ENCODE measurements around the gene BACH2. TPM values are rescaled to one million over a fixed set of nuclear protein-coding genes. Genes with fewer than 3 reads are reported as not detected.
A peak's percentile ranks its signal among the peaks of the same experiment; 100 is the strongest.

Gene BACH2
- total and polyA plus RNA-seq, 7 experiments from 2014 or later, result 24.8 to 193 (median 117) TPM

DNA sequence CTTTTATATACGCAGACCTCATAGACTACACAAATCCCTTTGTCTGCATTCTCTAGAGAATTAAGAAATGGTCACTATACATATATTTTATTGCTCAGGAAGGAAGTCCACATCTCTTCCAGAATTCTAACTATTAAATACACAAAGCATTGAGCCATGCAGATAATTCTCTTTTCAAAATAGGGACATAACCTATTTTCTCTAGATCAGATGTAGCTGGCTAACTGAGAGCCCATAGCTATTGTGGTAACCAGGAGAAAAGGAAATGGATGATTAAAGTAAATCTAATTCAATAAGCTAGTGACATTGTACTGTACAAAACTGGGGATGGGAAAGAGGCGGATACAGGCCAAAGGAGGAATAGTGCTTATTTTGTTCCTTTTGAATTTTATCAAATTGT, 137.2 kb downstream of the BACH2 start:
- Histone ChIP-seq H3K27ac (ENCODE audit: low read depth, low read length) (peak overlapping the region; percentile 28), H3K4me1 (ENCODE audit: control insufficient read depth in 2 of 2, insufficient read depth in 2 of 2, low read length in 2 of 2) (peaks cover 8 to 82% of the 10 kb centered on the region in 2 donors), H3K9me3 (ENCODE audit: control insufficient read depth in 2 of 3, low read length in 3 of 3) (no peaks in the 10 kb centered on the region), H3K4me3 (ENCODE audit: low read length) (no peak overlapping the region), H3K27me3 (ENCODE audit: control insufficient read depth in 2 of 2, insufficient read depth in 2 of 2, low read length in 2 of 2) (no peaks in the 10 kb centered on the region), H3K36me3 (ENCODE audit: control insufficient read depth in 2 of 3, insufficient read depth in 3 of 3, low read length in 3 of 3) (no peaks in the 10 kb centered on the region)
- Mint-ChIP-seq H3K27ac (peak overlapping the region in 8 of 9 donors; percentile 84 to 96 (median 92)), H3K36me3 (peaks cover 0 to 15% (median 6%) of the 10 kb centered on the region in 5 donors), H3K4me1 (peaks cover 21 to 97% (median 84%) of the 10 kb centered on the region in 7 donors), H3K9me3 (peaks cover 0 to 2% (median 0%) of the 10 kb centered on the region in 11 donors), H3K27me3 (no peaks in the 10 kb centered on the region), H3K4me3 (peak overlapping the region in 8 of 10 donors; percentile 13 to 73 (median 56))
- ATAC-seq, result no peak
- CTCF ChIA-PET, result interaction anchor here (0.8 to 1.5 kb wide), 3 partner anchors 10 to 219 kb away, joined by 3 read pairs; no protein-coding TSS in a partner anchor
- no peak for DNase-seq
- POLR2A ChIA-PET, result interaction anchor here (0.7 to 1.8 kb wide), 5 partner anchors 29 to 115 kb away, joined by 3 to 4 read pairs (median 4); no protein-coding TSS in a partner anchor
- intact Hi-C loops (cut with micrococcal nuclease), result loop anchor here in 1 of 2 donors (5.0 kb wide), 1 partner anchor 37 kb away; no protein-coding TSS in a partner anchor

DNA sequence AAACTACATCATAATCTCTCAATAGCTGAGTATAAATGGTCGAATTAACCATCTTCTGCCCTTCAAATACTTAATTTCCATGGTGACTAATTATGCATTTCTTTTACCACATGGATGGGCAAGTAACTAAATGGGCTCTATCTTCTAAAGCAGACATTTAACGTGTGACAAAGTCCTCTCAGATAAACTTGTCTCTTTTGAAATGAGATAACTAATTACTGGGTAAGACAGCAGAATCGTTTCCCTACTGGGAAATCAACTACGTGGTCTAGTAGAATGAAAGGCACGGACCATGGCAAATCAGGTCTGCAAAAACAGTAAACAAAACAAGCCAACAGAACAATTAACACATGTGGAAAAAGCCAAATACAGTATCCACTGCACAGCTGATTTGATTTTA, 137.7 kb downstream of the BACH2 start:
- Histone ChIP-seq H3K9me3 (ENCODE audit: control insufficient read depth in 2 of 3, low read length in 3 of 3) (no peaks in the 10 kb centered on the region), H3K36me3 (ENCODE audit: control insufficient read depth in 2 of 3, insufficient read depth in 3 of 3, low read length in 3 of 3) (no peaks in the 10 kb centered on the region), H3K27me3 (ENCODE audit: control insufficient read depth in 2 of 2, insufficient read depth in 2 of 2, low read length in 2 of 2) (no peaks in the 10 kb centered on the region), H3K4me3 (ENCODE audit: low read length) (no peak overlapping the region), H3K4me1 (ENCODE audit: control insufficient read depth in 2 of 2, insufficient read depth in 2 of 2, low read length in 2 of 2) (peaks cover 8 to 88% of the 10 kb centered on the region in 2 donors), H3K27ac (ENCODE audit: low read depth, low read length) (no peak overlapping the region)
- Mint-ChIP-seq H3K4me3 (peak overlapping the region in 8 of 10 donors; percentile 17 to 73 (median 62)), H3K4me1 (peaks cover 23 to 98% (median 85%) of the 10 kb centered on the region in 7 donors), H3K36me3 (peaks cover 0 to 13% (median 6%) of the 10 kb centered on the region in 5 donors), H3K9me3 (no peaks in the 10 kb centered on the region), H3K27me3 (no peaks in the 10 kb centered on the region), H3K27ac (peak overlapping the region in 8 of 9 donors; percentile 84 to 96 (median 92))
- ATAC-seq (no peak), DNase-seq (no peak)
- intact Hi-C loops (cut with micrococcal nuclease), result loop anchor here in 1 of 2 donors (5.0 kb wide), 1 partner anchor 37 kb away; no protein-coding TSS in a partner anchor
- ChIA-PET CTCF (no interaction called here), POLR2A (interaction anchor here (0.7 to 1.8 kb wide), 7 partner anchors 12 to 115 kb away, joined by 3 to 4 read pairs (median 3); no protein-coding TSS in a partner anchor)

DNA sequence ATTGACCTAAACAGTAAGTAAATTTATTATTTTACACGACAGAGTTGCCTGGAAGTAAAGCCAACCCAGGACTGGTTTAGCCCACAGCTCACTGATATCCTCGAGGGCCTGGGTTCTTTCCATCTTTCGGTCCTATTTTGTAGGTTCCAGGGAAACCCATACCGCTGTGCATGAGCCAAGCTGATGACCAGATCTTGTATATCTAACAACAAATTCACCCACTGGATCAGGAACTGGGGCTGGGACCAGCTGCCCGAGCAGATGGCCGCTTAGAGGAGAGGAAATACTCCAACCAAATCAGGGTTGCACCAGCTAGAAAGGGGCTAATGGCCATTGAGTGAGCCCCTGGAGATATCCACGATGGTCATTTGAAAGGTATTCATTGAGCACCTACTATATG, 139.2 kb downstream of the BACH2 start:
- Mint-ChIP-seq H3K27ac (peak overlapping the region; percentile 84 to 96 (median 92)), H3K4me1 (peaks cover 26 to 95% (median 81%) of the 10 kb centered on the region in 7 donors), H3K27me3 (no peaks in the 10 kb centered on the region), H3K4me3 (peak overlapping the region in 8 of 10 donors; percentile 61 to 79 (median 70)), H3K9me3 (no peaks in the 10 kb centered on the region), H3K36me3 (peaks cover 0 to 7% (median 3%) of the 10 kb centered on the region in 5 donors)
- no peaks in the 10 kb centered on the region for H3K36me3 ChIP-seq (ENCODE audit: control insufficient read depth in 2 of 3, insufficient read depth in 3 of 3, low read length in 3 of 3)
- ATAC-seq (no peak), DNase-seq (no peak)
- intact Hi-C loops (cut with micrococcal nuclease), result loop anchor here in 1 of 2 donors (1.0 to 5.0 kb wide), 5 partner anchors 9 to 77 kb away; no protein-coding TSS in a partner anchor
- H3K27me3 ChIP-seq (ENCODE audit: control insufficient read depth in 2 of 2, insufficient read depth in 2 of 2, low read length in 2 of 2), result no peaks in the 10 kb centered on the region
- ChIA-PET CTCF (interaction anchor here (0.8 to 1.1 kb wide), 4 partner anchors 12 to 67 kb away, joined by 3 read pairs; no protein-coding TSS in a partner anchor), POLR2A (interaction anchor here (0.6 to 2.1 kb wide), 14 partner anchors 18 to 207 kb away, joined by 3 to 13 read pairs (median 4); no protein-coding TSS in a partner anchor)
- no peak overlapping the region for H3K4me3 ChIP-seq (ENCODE audit: low read length)
- peaks cover 8 to 79% of the 10 kb centered on the region in 2 donors for H3K4me1 ChIP-seq (ENCODE audit: control insufficient read depth in 2 of 2, insufficient read depth in 2 of 2, low read length in 2 of 2)
- peak overlapping the region; percentile 62 for H3K27ac ChIP-seq (ENCODE audit: low read depth, low read length)
- H3K9me3 ChIP-seq (ENCODE audit: control insufficient read depth in 2 of 3, low read length in 3 of 3), result no peaks in the 10 kb centered on the region

DNA sequence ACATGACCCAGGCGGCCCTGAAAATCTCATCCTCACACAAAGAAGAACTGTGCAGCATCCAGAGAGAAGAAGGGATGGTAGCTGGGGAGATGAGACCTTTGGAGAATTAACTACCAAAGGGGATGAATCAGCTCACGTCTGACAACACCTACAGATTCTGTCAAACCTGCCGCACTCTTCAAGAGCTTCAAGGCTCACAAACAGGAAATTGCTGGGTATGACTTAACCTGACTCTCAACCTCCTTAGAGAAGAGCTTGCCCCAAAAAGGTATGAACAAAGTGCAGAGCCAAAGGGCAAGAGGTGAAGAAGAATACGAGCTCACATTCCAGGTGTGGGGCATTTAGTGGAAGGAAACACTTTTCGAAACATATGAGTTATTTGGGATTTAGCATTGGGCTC, 139.8 kb downstream of the BACH2 start:
- ChIA-PET POLR2A (interaction anchor here (0.6 to 2.1 kb wide), 13 partner anchors 17 to 206 kb away, joined by 3 to 13 read pairs (median 4); no protein-coding TSS in a partner anchor), CTCF (interaction anchor here (0.8 to 1.1 kb wide), 4 partner anchors 11 to 67 kb away, joined by 3 read pairs; no protein-coding TSS in a partner anchor)
- no peaks in the 10 kb centered on the region for H3K9me3 ChIP-seq (ENCODE audit: control insufficient read depth in 2 of 3, low read length in 3 of 3)
- intact Hi-C loops (cut with micrococcal nuclease), result loop anchor here in 1 of 2 donors (1.0 to 5.0 kb wide), 5 partner anchors 9 to 77 kb away; no protein-coding TSS in a partner anchor
- Mint-ChIP-seq H3K36me3 (peaks cover 0 to 7% (median 3%) of the 10 kb centered on the region in 5 donors), H3K27me3 (no peaks in the 10 kb centered on the region), H3K9me3 (no peaks in the 10 kb centered on the region), H3K4me3 (peak overlapping the region; percentile 61 to 79 (median 68)), H3K4me1 (peaks cover 26 to 96% (median 86%) of the 10 kb centered on the region in 7 donors), H3K27ac (peak overlapping the region; percentile 84 to 96 (median 92))
- peak overlapping the region; percentile 10 for H3K4me3 ChIP-seq (ENCODE audit: low read length)
- peaks cover 8 to 84% of the 10 kb centered on the region in 2 donors for H3K4me1 ChIP-seq (ENCODE audit: control insufficient read depth in 2 of 2, insufficient read depth in 2 of 2, low read length in 2 of 2)
- no peaks in the 10 kb centered on the region for H3K36me3 ChIP-seq (ENCODE audit: control insufficient read depth in 2 of 3, insufficient read depth in 3 of 3, low read length in 3 of 3)
- no peaks in the 10 kb centered on the region for H3K27me3 ChIP-seq (ENCODE audit: control insufficient read depth in 2 of 2, insufficient read depth in 2 of 2, low read length in 2 of 2)
- peak overlapping the region; percentile 62 for H3K27ac ChIP-seq (ENCODE audit: low read depth, low read length)
- peak in 8 of 9 donors; percentile 49 to 76 (median 67) for DNase-seq
- ATAC-seq, result peak; percentile 95

DNA sequence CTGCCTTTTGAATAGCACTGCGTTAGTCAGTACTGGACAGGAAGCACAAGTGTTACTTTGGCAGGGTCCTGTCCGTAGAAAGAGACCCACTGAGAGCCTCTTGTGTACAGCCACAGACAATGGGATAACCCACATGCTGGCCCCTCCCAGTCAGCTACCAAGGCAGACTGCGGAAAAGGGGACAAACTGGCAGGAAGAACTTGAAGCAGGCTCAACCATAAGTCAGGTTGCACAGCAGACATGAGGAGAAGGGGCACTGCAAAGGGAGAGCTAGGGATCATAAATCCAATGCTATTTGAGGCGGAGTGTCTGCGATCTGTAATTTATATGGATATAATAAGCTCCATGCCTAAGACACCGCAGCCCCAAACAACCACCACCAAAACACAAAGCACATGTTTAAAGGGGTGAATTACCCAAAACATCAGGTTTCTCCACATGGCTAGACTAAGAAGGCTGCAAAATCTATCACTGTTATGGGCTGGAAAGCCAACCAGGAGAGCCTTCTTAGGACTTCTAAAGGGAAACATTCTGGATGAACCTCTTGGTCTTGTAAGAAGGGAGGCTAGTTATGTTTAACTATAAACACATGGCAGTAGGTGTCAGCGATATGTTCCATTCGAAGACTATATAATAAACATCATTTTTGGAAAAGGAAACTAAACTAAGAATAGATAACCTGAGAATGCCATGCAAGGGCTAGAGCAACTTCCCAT, 141.7 kb downstream of the BACH2 start:
- Histone ChIP-seq H3K4me1 (ENCODE audit: control insufficient read depth in 2 of 2, insufficient read depth in 2 of 2, low read length in 2 of 2) (peaks cover 8 to 75% of the 10 kb centered on the region in 2 donors), H3K9me3 (ENCODE audit: control insufficient read depth in 2 of 3, low read length in 3 of 3) (no peaks in the 10 kb centered on the region), H3K4me3 (ENCODE audit: low read length) (no peak overlapping the region), H3K27me3 (ENCODE audit: control insufficient read depth in 2 of 2, insufficient read depth in 2 of 2, low read length in 2 of 2) (no peaks in the 10 kb centered on the region), H3K27ac (ENCODE audit: low read depth, low read length) (peak overlapping the region; percentile 30), H3K36me3 (ENCODE audit: control insufficient read depth in 2 of 3, insufficient read depth in 3 of 3, low read length in 3 of 3) (no peaks in the 10 kb centered on the region)
- ATAC-seq (no peak), DNase-seq (no peak)
- peaks cover 0 to 1% (median 0%) of the 10 kb centered on the region in 11 donors for H3K9me3 Mint-ChIP-seq
- POLR2A ChIA-PET, result interaction anchor here (0.6 to 1.5 kb wide), 5 partner anchors 12 to 105 kb away, joined by 3 to 6 read pairs (median 3); no protein-coding TSS in a partner anchor
- CTCF ChIA-PET, result interaction anchor here (1.5 kb wide), 1 partner anchor 35 kb away, joined by 4 read pairs; no protein-coding TSS in a partner anchor
- peaks cover 32 to 95% (median 89%) of the 10 kb centered on the region in 7 donors for H3K4me1 Mint-ChIP-seq
- peak overlapping the region in 8 of 10 donors; percentile 16 to 73 (median 50) for H3K4me3 Mint-ChIP-seq
- peak overlapping the region in 8 of 9 donors; percentile 65 to 94 (median 88) for H3K27ac Mint-ChIP-seq
- no peaks in the 10 kb centered on the region for H3K27me3 Mint-ChIP-seq
- intact Hi-C loops (cut with micrococcal nuclease), result loop anchor here in 1 of 2 donors (5.0 kb wide), 1 partner anchor 33 kb away; no protein-coding TSS in a partner anchor
- H3K36me3 Mint-ChIP-seq, result peaks cover 0 to 14% (median 8%) of the 10 kb centered on the region in 5 donors

All from naive thymus-derived CD4-positive, alpha-beta T cell (primary cell).